ENCODE measurements around the gene PLCL2.

- no peak for TF ChIP-seq CTCF (conservative IDR thresholded peaks at IDR 0.05 in 1 of 2, IDR thresholded peaks at IDR 0.05 in 1 of 2; ENCODE audit: extremely low read depth in 1 of 2, insufficient read depth in 1 of 2, low read depth in 1 of 2, low read length in 2 of 2)
- no peak for TF ChIP-seq EZH2 (IDR thresholded peaks at IDR 0.05; ENCODE audit: borderline replicate concordance, low read length)
Measured at GRCh38 chr3:16961621-16962205, 77.0 kb downstream of the PLCL2 start.

Measured in mammary epithelial cell (primary cell).